ENCODE data around the gene UBE2D2. TPM values are rescaled to one million over a fixed set of nuclear protein-coding genes. Genes with fewer than 3 reads are reported as not detected.
"Not testable (repeated sequence)": the region's sequence is repeated elsewhere in the genome, so short reads cannot be mapped to it uniquely, and the experiment has no call there.

The UBE2D2 gene
- polyA plus RNA-seq, 3 donors, result 137 to 186 (median 165) TPM

DNA sequence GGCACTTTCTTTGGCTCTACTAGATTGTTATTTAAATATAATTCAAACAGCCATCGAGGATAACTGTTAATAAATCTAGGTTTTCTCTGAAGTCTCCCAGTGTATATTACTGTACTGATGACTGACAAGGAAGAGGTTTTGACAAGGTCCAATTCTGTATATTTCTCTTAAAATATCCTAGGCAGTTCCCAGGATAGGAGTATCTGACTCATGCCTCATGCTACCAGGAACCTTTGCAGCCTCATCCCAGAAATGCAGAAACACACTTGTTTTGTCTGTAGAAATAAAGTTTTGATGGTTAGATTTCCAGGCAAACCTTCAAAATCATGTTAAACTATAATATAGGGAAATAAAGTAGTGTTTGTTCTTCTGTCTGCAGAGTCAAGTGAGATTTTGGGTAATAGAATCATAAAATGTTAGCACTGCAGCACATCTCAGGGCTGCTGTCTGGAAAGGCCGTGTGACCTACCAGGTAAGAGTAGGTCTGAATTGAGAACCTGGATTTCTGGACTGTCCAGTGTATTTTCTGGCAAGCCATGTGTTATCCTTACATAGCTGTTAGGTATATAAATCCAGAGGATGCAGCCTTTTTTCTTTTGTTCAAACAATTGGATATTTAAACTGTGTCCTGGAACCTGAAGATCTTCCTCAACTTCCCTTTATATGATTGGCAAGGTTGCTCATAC lies 8.3 kb downstream of the UBE2D2 start:
- DNase-seq (ENCODE audit: extremely low read depth in 1 of 11, low read depth in 9 of 11, low spot score in 4 of 11), result no peak

DNA sequence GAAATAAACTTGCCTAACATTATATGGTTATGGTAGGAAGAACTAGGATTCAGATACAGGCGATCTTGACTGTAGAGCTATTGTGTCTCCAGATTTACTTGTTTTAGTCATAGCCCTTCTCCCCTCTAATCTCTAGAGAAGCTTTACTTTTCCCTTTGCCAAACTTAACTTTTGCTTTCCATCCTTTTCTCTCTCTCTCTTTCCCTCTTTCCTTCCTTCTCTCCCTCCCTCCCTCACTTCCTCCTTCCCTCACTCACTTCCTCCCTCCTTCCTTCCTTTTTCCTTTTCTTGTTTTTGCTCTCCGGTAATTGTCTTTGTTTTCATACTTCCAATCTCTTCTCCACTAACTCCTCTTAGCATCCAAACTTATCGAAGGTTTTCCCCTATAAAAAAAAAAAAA lies 10.4 kb downstream of the UBE2D2 start:
- no peak for DNase-seq (ENCODE audit: extremely low read depth in 1 of 11, low read depth in 9 of 11, low spot score in 4 of 11)

DNA sequence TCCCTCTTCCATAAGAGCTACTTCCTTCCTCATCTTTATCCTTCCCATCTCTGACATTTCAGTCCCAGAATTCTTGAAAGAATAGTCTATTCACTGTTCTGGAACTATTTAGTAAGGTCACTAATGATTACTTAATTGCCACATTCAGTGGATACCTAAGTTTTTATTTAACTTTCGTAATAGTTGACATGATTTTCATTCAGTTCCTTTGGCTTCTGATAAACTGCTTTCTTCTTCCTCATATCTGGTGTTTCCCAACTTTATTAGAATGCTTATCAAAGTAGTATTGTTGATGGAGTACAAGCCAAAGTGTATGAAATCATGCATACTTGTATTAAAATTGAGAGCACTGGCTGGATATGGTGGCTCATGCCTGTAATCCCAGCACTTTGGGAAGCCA lies 10.8 kb downstream of the UBE2D2 start:
- DNase-seq (ENCODE audit: extremely low read depth in 1 of 11, low read depth in 9 of 11, low spot score in 4 of 11), result no peak

DNA sequence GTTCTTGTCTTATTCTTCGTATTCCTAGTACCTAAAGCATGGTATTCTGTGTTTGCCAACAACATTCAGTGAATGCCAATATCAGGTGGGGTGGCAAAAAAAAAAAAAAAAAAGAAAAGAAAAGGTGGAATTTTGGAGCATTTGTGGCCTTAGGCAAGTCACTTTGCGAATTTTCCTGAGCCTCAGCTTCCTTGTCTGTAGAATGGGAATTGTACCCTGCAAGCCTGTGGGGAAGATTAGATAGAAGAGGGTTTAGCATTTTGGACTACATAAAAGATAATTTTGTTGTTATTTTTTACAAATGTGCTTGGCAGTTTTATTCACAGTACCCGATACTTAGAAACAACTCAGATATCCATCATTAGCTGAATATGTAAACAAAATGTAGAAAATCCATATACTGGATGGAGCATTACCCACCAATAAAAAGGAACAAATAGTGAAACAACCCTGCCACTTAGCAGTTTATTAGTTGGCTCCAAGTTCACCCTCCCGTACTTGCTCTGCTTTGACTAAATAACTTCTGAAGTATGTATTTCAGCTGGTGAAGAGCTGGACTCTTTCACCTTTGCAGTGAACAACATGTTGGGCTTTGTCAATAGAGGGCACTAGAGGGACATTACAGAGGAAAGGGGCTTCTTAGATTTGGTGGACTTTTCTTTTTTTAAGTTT lies 13.6 kb downstream of the UBE2D2 start:
- DNase-seq (ENCODE audit: extremely low read depth in 1 of 11, low read depth in 9 of 11, low spot score in 4 of 11), result peak in 2 of 11 donors; percentile 9 to 27

DNA sequence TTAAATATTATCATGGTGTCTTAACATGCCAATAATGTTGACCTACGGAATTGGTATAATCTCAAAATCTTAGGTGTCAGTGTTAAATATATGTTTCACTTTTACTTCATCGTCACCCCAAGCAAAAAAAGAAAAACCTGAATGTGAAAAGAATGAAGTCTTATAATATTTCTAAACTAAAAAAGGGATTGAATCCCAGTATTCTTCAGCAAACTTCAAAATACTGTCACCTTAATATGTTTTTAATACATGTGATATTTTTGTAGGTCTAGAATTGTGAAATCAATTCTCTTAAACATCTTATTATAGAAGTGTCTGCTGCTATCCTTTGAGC lies 14.1 kb downstream of the UBE2D2 start:
- DNase-seq (ENCODE audit: extremely low read depth in 1 of 11, low read depth in 9 of 11, low spot score in 4 of 11), result no peak

DNA sequence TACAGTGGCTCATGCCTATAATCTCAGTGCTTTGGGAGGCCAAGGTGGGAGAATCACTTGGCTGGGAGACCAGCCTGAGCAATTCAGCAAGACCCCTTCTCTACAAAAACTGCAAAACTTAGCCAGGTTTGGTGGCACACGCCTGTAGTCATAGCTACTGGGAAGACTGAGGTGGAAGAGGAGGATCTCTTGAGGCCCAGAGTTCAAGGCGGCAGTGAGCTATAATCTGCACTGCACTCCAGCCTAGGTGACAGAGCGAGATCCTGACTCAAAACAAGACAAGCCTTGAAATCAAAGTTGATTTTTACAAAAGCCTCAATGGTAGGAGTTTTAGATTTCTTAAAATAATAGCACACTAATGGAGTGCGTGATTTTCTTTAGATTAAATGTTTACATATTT lies 14.6 kb downstream of the UBE2D2 start:
- no peak for DNase-seq (ENCODE audit: extremely low read depth in 1 of 11, low read depth in 9 of 11, low spot score in 4 of 11)

DNA sequence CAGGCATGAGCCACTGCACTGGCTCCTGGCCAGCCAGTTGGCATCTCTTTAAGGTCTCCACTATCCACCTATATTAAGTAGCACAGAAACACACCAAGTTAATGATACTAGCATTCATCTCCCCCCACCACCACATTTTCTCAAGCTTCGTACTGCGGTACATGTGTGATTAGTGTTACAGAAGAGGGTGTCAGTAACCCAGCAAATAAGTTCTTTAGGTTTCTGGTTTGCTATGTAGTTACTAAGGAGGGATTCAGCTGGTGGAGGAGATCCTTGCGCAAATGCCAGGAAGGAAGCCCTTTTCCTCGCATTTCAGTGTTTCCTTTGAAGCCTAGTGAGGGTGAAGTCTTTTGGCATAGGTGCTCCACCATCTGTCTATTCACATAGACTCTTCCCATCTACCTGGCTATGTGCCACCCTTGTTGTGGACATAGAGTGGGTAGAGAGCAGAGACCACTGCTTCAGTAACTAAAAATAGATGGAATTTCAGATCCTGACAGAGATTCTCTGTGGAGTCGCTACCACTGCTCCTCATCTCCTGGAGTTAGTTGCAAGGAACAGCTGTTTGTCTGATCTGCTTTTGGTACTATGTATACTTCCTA lies 16.7 kb downstream of the UBE2D2 start:
- DNase-seq (ENCODE audit: extremely low read depth in 1 of 11, low read depth in 9 of 11, low spot score in 4 of 11), result no peak

DNA sequence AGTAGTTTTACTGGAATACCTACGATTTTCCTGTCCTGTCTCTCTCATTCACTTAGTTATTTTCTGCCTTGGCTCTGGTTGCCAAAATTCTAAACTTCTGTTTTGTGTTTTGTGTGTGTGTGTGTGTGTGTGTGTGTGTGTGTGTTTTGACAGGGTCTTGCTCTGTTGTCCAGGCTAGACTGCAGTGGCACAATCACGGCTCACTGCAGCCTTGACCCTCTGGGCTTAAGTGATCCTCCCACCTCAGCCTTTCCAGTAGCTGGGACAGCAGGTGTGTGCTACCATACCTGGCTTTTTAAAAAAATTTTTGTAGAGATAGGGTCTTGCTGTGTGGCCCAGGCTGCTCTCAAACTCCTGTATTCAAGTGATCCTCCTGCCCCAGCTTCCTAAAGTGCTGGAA lies 17.2 kb downstream of the UBE2D2 start:
- no peak for DNase-seq (ENCODE audit: extremely low read depth in 1 of 11, low read depth in 9 of 11, low spot score in 4 of 11)

DNA sequence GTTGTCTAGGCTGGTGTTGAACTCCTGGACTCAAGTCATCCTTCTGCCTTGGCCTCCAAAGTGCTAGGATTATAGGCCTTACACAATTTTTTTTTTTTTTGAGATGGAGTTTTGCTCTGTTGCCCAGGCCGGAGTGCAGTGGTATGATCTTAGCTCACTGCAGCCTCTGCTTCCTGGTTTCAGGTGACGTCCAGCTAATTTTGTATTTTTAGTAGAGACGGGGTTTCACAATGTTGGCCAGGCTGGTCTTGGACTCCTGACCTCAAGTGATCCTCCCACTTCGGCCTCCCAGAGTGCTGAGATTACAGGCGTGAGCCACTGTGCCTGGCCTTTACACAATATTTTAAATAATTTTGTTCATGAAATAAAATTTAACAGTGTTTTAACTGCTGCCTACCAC lies 21.0 kb downstream of the UBE2D2 start:
- not testable (repeated sequence) for DNase-seq (ENCODE audit: extremely low read depth in 1 of 11, low read depth in 9 of 11, low spot score in 4 of 11)

DNA sequence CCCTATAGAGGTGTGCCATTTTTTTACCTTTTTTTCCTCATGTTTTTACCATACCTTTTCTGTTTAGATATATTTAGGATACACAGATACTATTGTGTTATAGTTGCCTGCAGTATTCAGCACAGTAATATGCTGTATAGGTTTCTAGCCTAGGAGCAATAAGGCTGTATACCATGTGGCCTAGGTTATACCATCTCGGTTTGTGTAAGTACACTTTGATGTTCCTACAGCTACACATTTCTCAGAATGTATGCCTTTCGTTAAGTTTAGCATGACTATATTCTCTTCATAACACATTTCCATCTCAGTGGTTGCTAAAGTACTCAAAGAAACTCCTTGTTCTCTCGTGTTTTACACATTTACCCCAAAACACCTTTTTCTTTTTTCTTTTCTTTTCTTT lies 23.0 kb downstream of the UBE2D2 start:
- no peak for DNase-seq (ENCODE audit: extremely low read depth in 1 of 11, low read depth in 9 of 11, low spot score in 4 of 11)

DNA sequence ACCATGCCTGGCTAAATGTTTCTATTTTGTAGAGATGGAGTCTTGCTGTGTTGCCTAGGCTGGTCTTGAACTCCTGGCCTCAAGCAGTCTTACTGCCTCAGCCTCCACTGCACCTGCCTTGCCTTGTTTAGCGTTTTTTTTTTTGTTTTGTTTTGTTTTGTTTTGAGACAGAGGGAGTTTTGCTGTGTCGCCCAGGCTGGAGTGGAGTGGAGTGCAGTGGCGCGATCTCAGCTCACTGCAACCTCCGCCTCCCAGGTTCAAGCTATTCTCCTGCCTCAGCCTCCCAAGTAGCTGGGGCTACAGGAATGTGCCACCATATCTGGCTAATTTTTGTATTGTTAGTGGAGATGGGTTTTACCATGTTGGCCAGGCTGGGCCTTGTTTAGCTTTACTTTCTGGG lies 27.0 kb downstream of the UBE2D2 start:
- DNase-seq (ENCODE audit: extremely low read depth in 1 of 11, low read depth in 9 of 11, low spot score in 4 of 11), result not testable (repeated sequence)

DNA sequence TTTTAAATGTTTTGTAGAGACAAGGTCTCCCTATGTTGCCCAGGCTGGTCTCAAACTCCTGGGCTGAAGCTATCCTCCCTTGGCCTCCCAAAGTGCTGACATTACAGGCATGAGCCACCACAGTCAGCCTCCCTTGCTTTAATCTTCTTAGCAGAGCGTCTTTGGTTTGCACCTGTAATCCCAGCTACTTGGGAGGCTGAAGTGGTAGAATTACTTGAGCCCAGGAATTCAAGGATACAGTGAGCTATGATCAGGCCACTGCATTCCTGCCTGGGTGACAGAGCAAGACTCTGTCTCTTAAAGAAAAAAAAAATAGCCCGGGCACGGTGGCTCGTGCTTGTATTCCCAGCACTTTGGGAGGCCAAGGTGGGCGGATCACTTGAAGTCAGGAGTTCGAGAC lies 27.8 kb downstream of the UBE2D2 start:
- DNase-seq (ENCODE audit: extremely low read depth in 1 of 11, low read depth in 9 of 11, low spot score in 4 of 11), result no peak

DNA sequence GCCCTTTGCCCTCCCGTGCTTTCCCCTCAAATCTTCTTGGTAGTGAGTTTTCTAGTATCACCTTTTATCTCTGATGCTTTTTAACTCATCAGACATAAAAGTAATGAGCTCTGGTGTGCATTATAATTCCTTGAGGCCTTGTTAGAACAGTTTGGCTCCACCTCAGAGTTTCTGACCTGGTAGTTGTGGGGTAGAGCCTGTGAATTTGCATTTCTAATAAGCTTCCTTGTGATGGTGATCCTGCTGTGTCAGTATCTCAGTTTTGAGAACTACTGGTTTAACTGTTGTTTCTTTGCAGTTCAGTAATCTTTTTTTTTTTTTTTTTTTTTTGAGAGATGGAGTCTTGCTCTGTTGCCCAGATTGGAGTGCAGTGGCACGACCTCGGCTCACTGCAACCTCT lies 31.1 kb downstream of the UBE2D2 start:
- DNase-seq (ENCODE audit: extremely low read depth in 1 of 11, low read depth in 9 of 11, low spot score in 4 of 11), result no peak

DNA sequence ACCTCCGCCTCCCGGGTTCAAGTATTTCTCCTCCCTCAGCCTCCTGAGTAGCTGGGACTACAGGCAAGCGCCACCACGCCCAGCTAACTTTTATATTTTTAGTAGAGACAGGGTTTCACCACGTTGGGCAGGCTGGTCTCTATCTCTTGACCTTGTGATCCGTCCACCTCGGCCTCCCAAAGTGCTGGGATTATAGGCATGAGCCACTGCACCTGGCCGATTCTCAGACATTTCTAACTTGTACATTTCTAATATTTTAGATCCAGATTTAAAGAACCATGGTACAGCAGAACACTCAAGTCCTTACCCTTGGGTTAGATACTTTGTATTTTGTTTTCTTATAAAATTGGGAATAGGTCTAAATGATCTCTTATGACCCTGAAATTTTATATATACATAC lies 31.9 kb downstream of the UBE2D2 start:
- DNase-seq (ENCODE audit: extremely low read depth in 1 of 11, low read depth in 9 of 11, low spot score in 4 of 11), result not testable (repeated sequence)

DNA sequence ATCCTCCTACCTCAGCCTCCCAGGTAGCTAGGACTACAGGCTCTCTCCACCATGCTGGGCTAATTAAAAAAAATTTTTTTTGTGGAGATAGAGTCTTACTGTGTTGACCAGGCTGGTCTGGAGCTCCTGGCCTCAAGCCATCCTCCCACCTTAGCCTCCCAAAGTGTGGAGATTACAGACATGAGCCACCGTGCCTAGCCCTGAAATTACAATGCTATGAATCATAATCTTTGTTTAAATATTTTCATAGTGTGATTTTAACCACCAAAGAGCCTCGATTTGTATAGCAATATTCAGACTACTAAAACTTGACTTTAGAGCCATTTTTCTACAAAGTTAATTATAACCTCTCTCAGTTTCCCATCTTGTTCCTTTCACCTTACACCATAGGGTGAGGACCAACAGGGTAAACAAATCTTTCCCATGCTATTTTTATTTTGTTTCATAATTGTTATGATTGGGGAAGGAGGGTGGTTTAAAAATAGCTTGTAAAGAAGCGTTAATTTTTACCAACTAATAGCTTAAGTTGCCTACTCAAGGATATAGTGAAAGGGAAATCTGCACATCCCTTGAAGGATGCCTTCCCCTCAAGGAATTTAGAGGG lies 32.7 kb downstream of the UBE2D2 start:
- DNase-seq (ENCODE audit: extremely low read depth in 1 of 11, low read depth in 9 of 11, low spot score in 4 of 11), result no peak

DNA sequence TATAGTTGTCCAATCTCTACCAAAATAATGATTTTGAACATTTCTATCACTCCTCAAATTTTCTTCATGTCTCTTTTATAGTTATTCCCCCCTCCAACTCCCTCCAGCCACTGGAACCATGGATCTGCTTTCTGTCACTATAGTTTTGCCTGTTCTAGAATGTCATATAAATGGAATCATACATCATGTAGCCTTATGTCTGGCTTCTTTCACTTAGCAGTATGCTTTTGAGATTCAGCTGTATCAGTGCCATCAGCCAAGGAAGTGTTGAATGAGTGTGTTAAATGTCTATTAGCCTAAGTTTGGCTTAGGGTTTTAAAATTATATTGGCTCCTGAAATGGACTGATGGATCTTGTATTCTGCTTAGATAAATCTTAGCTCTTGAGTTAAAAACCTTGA lies 36.0 kb downstream of the UBE2D2 start:
- no peak for DNase-seq (ENCODE audit: extremely low read depth in 1 of 11, low read depth in 9 of 11, low spot score in 4 of 11)

DNA sequence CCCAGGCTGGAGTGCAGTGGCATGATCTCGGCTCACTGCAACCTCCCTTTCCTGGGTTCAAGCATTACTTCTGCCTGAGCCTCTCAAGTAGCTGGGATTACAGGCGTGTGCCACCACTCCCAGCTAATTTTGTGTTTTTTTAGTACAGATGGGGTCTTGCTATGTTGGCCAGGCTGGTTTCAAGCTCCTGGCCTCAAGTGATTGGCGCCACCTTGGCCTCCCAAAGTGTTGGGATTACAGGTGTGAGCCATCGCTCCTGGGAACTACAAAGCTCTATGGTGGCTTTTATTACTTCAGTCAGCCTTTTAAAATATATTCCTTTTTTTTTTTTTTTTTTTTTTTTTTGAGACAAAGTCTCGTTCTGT lies 37.4 kb downstream of the UBE2D2 start:
- not testable (repeated sequence) for DNase-seq (ENCODE audit: extremely low read depth in 1 of 11, low read depth in 9 of 11, low spot score in 4 of 11)

DNA sequence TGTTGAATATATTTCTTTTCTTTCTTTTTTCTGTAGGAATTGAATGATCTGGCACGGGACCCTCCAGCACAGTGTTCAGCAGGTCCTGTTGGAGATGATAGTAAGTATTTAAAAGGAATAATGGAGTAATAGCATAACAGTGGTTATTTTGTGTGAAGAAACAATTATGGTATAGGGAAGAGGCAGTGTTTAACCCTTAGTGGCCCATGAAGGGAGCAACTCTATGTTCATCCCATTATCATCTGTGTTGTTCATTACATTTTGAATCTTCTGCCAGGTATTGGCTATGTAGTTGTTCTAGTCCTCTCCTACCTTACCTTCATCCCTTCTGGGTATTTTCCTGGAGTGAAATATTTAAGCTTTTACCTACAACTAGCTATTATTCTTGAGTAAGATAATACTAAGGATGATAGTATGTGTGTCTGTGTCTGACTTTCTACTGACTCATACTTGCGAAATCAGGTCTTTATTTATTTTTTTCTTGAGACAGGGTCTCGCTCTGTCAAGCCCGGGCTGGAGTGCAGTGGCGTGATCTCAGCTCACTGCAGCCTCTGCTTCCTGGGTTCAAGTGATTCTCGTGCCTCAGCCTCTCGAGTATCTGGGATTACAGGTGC lies 39.3 kb downstream of the UBE2D2 start:
- DNase-seq (ENCODE audit: extremely low read depth in 1 of 11, low read depth in 9 of 11, low spot score in 4 of 11), result no peak

DNA sequence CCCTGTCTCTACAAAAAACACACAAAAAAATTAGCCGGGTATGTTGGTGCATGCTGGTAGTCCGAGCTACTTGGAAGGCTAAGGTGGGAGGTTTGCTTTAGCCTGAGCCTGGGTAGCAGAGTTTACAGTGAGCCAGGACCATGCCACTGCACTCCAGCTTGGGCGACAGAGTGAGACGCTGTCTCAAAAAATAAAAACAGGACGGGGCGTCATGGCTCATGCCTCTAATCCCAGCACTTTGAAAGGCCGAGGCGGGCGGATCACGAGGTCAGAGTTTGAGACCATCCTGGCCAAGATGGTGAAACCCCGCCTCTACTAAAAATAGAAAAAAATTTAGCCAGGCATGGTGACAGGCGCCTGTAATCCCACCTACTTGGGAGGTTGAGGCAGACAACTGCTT lies 40.3 kb downstream of the UBE2D2 start:
- no peak for DNase-seq (ENCODE audit: extremely low read depth in 1 of 11, low read depth in 9 of 11, low spot score in 4 of 11)

DNA sequence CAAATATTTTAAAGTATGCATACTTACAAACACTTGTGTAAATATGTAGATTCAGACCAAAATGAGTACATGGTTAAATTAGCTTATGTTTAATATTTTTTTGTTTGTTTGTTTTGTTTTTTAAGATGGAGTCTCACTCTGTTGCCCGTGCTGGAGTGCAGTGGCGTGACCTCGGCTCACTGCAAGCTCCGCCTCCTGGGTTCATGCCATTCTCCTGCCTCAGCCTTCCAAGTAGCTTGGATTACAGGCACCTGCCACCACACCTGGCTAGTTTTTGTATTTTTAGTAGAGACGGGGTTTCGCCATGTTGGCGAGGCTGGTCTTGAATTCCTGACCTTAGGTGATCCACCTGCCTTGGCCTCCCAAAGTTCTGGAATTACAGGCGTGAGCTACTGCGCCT lies 40.8 kb downstream of the UBE2D2 start:
- DNase-seq (ENCODE audit: extremely low read depth in 1 of 11, low read depth in 9 of 11, low spot score in 4 of 11), result not testable (repeated sequence)

All from renal cortex interstitium (tissue), 11 donors.